ENCODE measurements around the gene RNF186. TPM values are rescaled to one million over a fixed set of nuclear protein-coding genes. Genes with fewer than 3 reads are reported as not detected.
"Not testable (repeated sequence)": the region's sequence is repeated elsewhere in the genome, so short reads cannot be mapped to it uniquely, and the experiment has no call there.

RNF186 gene
- total RNA-seq, 4 donors from 2014 or later = 2.5 to 19.0 (median 10.4) TPM

- Histone ChIP-seq H3K27ac (no peak overlapping the region), H3K4me1 (peaks cover 0 to 16% (median 1%) of the 10 kb centered on the region in 4 donors), H3K4me3 (no peak overlapping the region), H3K9me3 (no peaks in the 10 kb centered on the region), H3K36me3 (no peaks in the 10 kb centered on the region), H3K27me3 (no peaks in the 10 kb centered on the region)
- TF ChIP-seq POLR2A (IDR thresholded peaks at IDR 0.05) = no peak
- TF ChIP-seq, protein P1, sequence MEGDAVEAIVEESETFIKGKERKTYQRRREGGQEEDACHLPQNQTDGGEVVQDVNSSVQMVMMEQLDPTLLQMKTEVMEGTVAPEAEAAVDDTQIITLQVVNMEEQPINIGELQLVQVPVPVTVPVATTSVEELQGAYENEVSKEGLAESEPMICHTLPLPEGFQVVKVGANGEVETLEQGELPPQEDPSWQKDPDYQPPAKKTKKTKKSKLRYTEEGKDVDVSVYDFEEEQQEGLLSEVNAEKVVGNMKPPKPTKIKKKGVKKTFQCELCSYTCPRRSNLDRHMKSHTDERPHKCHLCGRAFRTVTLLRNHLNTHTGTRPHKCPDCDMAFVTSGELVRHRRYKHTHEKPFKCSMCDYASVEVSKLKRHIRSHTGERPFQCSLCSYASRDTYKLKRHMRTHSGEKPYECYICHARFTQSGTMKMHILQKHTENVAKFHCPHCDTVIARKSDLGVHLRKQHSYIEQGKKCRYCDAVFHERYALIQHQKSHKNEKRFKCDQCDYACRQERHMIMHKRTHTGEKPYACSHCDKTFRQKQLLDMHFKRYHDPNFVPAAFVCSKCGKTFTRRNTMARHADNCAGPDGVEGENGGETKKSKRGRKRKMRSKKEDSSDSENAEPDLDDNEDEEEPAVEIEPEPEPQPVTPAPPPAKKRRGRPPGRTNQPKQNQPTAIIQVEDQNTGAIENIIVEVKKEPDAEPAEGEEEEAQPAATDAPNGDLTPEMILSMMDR (IDR thresholded peaks at IDR 0.05) = no peak
- no peak for DNase-seq
Observed at GRCh38 chr1:19819701-19820100, 4.6 kb upstream of the RNF186 start.

DNA sequence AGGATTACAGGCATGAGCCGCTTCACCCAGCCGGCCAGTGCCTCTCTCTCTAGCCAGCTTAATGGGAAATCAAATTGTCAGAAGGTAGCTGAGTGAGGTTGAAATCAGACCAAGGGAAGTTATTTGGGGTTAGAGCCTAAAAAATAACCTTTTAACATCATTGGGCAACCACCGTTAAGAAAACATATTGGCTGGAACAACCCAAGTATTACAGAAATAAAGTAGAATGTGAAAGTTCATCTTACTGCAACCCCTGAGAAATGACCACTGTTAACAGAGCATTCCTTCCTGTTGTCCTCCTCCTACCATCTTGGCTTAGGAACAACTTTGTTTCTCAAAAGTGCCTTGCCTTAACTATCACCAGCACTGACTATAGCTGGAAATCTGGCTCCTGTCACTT is 3.2 kb upstream of the RNF186 start:
- H3K4me1 ChIP-seq = peaks cover 0 to 22% (median 1%) of the 10 kb centered on the region in 4 donors
- no peaks in the 10 kb centered on the region for H3K36me3 ChIP-seq
- H3K27me3 ChIP-seq = no peaks in the 10 kb centered on the region
- H3K27ac ChIP-seq = no peak overlapping the region
- no peak for DNase-seq
- TF ChIP-seq, protein P1 (IDR thresholded peaks at IDR 0.05) = no peak
- TF ChIP-seq POLR2A (IDR thresholded peaks at IDR 0.05) = no peak
- H3K4me3 ChIP-seq = no peak overlapping the region
- no peaks in the 10 kb centered on the region for H3K9me3 ChIP-seq

- DNase-seq = no peak
- peaks cover 0 to 22% (median 1%) of the 10 kb centered on the region in 4 donors for H3K4me1 ChIP-seq
- no peaks in the 10 kb centered on the region for H3K36me3 ChIP-seq
- TF ChIP-seq, protein P1 (IDR thresholded peaks at IDR 0.05) = no peak
- TF ChIP-seq POLR2A (IDR thresholded peaks at IDR 0.05) = no peak
- no peak overlapping the region for H3K27ac ChIP-seq
- no peaks in the 10 kb centered on the region for H3K27me3 ChIP-seq
- H3K9me3 ChIP-seq = no peaks in the 10 kb centered on the region
- no peak overlapping the region for H3K4me3 ChIP-seq
Observed at GRCh38 chr1:19817160-19817559, 2.1 kb upstream of the RNF186 start.

- peaks cover 0 to 22% (median 1%) of the 10 kb centered on the region in 4 donors for H3K4me1 ChIP-seq
- peak overlapping the region in 3 of 4 donors; percentile 69 to 94 (median 89) for H3K27ac ChIP-seq
- DNase-seq = not testable (repeated sequence)
Observed at GRCh38 chr1:19816737-19817086, 1.6 kb upstream of the RNF186 start.

DNA sequence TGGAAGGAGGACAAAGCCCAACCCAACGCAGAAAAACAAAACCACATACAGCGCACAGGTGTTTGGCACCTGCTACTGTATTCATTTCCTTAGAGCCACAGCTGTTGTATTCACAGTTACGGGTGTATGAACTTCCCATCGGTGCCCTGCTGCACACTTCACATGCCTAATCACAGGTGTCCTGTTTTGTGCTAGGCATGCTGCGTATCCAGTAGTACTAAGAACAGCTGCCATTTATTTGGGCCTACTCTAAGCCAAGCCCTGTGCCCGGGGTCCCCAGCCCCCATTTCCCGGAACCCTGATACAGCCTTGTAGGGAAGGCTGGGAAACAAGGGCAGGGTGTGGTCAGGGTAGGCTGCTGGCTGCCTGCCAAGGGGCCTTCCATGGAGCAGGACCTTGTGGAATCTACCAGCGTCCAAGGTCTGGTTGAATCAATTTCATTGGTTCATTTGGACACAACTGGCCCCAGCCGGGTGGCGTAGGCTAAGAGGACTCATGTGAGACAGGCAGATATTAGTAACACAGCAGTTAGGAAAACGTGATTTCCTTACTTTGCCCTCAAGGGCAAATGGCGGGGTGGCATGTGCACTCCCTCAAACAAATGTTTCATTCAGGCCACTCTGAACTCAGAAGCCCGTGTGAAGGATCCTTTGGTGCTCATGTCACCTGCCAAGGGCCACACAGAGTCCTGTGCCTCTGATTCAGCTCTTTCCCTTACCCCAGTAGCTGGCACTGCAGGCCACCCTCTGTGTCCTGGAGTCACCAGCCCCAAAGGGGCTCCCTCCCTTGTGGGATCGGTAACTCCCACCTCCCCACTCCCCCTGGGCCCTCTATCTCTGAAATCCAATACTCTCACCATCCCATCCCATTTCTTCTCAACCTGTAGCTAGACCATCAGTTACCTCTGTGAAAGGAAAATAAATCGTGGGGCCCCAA is 986 bp upstream of the RNF186 start:
- peak overlapping the region in 3 of 4 donors; percentile 69 to 94 (median 89) for H3K27ac ChIP-seq
- H3K36me3 ChIP-seq = no peaks in the 10 kb centered on the region
- DNase-seq = peak in 2 of 3 donors; percentile 91 to 92
- TF ChIP-seq POLR2A (IDR thresholded peaks at IDR 0.05) = peak in 1 of 2 donors; percentile 50
- TF ChIP-seq, protein P1 (IDR thresholded peaks at IDR 0.05) = no peak
- H3K4me3 ChIP-seq = no peak overlapping the region
- peaks cover 0 to 22% (median 1%) of the 10 kb centered on the region in 4 donors for H3K4me1 ChIP-seq
- no peaks in the 10 kb centered on the region for H3K9me3 ChIP-seq
- no peaks in the 10 kb centered on the region for H3K27me3 ChIP-seq

More at GRCh38 chr1:19816737-19817086, 1.6 kb upstream of the RNF186 start:
- H3K36me3 ChIP-seq, H3K9me3 ChIP-seq, H3K27me3 ChIP-seq, H3K4me3 ChIP-seq: not testable (repeated sequence)

DNA sequence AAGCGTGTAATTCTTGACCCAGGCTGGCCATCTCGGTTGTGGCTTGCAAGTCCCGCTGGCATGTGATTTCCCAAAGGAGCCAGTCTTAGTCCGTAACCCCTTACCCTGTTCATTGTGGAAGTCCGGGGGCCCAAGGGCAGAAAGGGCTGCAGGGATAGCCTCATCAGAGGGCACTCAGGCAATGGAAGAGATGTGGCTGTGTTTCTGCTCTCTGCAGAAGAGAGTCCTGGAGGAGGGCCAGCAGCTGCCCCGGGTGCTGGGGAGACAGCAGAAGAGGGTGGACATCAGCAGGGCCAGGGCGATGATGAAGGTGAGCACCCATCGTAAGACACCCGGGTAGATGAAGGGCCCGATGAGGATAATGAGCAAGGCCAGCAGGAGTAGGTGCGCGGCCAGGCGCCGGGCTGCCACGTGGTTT is 830 bp downstream of the RNF186 start:
- peaks cover 0 to 31% (median 1%) of the 10 kb centered on the region in 4 donors for H3K4me1 ChIP-seq
- H3K9me3 ChIP-seq = no peaks in the 10 kb centered on the region
- H3K4me3 ChIP-seq = peak overlapping the region in 3 of 4 donors; percentile 11 to 53 (median 53)
- H3K27me3 ChIP-seq = no peaks in the 10 kb centered on the region
- H3K36me3 ChIP-seq = no peaks in the 10 kb centered on the region
- H3K27ac ChIP-seq = peak overlapping the region in 3 of 4 donors; percentile 69 to 94 (median 89)
- peak in 1 of 3 donors; percentile 51 for DNase-seq
- TF ChIP-seq, protein P1 (IDR thresholded peaks at IDR 0.05) = no peak
- no peak for TF ChIP-seq POLR2A (IDR thresholded peaks at IDR 0.05)

Measured in Peyer's patch (tissue), 4 donors.